HG03571 (cell line): ENCODE measurements around the gene DDX39A.
"Not testable (repeated sequence)": the region's sequence is repeated elsewhere in the genome, so short reads cannot be mapped to it uniquely, and the experiment has no call there.

Experiments
- ATAC-seq: cut with Tn5 transposase; IDR thresholded peaks from one replicate; pipeline ENCODE4 v1.9.1; 2021; ENCODE audit not compliant: unreplicated experiment

Gene DDX39A

GRCh38 chr19:14391156-14391821 lies 27.9 kb downstream of the DDX39A start:
- ATAC-seq: no peak

- ATAC-seq: no peak
Observed at GRCh38 chr19:14390548-14390947, 28.6 kb downstream of the DDX39A start.

GRCh38 chr19:14385492-14385891 lies 33.6 kb downstream of the DDX39A start:
- no peak for ATAC-seq

DNA sequence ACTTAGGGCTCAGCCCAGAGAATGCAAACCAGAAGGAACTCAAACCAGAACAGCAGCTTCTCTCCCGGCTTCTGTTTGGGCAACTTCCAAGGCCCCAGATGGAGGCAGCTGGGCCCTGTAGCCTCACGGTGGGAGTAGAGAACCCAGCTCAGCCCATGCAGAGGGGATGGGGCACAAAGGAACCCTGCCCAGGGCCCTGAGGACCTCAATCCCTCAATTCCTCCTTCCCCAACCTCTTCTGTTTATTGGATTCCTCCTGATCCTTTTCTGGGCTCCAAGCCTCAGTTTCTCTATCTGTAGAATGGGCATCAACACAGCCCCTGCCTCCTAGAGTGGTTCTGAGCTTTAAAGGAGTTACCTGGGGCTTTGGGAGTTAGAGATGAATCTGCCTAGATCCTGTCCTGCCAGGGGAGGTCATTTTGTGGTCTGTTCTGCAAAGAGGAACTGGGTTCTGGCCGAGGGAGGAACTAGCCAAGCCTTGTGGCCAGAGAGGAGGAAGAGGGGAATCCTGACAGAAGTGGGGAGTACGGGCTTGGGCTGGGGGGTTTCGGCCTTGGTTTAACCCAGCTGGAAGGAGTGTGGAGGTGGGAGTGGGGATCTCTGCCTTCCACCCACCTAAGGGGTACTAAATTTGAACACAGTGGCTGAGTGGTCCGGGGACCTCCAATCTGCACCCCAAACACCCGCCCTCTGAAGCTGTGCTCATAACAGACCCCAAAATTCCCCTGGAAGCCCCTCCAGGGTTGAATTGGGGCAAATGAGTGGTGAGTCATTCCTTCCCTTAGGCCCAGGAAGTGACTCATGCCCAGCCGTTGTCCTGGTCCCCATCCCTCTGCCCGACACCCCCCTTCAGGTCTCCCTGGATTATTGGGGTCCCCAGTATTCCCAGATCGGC lies 35.2 kb downstream of the DDX39A start:
- no peak for ATAC-seq

- no peak for ATAC-seq
Observed at GRCh38 chr19:14381689-14382474, 37.3 kb downstream of the DDX39A start.

DNA sequence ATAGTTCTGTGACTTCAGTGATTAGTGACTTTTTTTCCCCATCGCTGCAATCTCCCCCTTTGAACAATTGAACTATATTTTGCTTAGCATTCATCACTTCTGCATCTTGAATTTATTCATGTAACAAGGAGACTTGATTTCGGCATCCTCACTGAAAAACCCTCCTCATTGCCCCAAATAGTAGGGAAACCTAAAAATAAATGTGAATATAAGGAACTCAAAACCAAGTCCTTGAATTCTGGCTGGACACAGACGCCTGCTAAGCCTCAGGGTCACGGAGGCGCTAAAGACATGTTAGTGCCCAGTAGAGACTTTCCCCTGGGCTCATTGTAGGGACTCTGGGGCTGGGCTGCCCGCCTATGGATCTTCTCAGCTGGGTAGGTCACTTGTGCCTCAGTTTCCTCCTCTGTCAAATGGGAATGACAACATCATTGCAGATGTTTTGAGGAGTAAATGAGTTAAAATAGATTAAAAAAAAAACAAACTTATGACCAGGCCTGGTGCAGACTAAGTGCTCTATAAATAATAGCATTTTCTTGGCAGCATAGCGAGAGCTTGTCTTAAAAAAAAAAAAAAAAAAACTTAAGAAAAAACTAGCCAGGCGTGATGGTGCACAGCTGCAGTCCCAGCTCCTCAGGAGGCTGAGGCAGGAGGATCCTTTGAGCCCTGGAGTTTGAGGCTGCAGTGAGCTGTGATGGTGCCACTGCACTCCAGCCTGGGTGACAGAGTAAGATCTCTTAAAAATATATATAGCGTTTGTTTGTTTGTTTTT lies 39.7 kb downstream of the DDX39A start:
- no peak for ATAC-seq

GRCh38 chr19:14378890-14379289 lies 40.3 kb downstream of the DDX39A start:
- no peak for ATAC-seq

DNA sequence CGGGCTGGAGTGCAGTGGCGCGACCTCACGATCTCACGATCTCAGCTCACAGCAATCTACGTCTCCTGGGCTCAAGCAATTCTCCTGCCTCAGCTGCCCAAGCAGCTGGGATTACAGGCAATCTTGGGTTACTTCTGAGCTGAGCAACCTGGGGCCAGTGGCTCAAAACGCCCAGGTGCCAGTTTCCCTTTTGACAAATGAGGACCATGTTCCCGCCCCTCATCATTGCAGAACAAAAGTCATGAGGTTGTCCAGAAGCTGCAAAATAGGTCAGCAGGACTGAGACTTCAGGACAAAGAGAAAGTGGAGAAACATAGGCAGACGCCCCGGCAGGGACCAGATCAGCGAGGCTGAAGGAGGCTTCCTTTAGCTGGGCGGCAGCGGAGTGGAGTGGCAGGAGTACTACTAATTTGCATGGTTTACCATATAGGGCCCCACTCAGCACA lies 41.2 kb downstream of the DDX39A start:
- ATAC-seq: no peak

- no peak for ATAC-seq
Observed at GRCh38 chr19:14375582-14376291, 43.4 kb downstream of the DDX39A start.

DNA sequence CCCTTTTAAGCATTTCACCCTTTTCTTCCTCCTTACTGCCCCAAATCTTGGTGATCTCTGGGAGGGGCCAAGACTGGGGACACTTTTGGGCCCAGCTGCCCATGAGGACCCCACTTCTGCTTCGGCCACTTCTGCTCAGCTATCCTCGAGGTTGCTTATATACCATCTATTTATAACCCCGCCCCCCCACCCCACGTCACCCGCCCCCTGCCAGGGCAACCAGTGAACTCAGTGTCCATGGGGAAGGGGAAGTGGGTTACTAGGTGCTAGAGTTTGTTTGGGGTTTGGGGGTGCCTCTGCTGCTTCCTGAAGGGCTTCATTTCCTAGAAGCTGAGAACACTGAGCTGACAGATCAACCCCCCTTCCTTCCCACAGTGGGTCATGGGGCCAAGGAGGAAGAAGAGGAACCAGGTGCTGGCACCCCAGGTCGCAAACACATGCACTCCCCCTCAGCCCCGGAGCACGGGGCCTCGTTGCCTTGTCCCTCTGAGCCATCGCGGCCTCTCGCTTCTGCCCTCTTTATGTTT lies 44.0 kb downstream of the DDX39A start:
- no peak for ATAC-seq

DNA sequence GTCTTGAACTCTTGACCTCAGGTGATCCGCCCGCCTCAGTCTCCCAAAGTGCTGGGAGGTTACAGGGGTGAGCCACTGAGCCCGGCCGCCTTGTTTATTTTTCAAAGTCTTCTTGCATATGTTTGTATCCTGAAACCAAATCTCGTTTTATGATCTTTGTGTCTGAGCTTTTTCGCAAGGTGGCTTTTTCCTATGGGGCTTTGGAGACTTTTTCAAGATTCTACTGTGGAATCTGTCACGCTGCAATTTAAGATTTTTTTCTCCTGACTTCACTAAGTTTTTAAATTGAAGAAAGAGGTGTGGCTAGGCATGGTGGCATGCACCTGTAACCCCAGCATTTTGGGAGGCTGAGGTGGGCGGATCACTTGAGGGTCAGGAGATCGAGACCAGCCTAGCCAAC lies 44.8 kb downstream of the DDX39A start:
- not testable (repeated sequence) for ATAC-seq

DNA sequence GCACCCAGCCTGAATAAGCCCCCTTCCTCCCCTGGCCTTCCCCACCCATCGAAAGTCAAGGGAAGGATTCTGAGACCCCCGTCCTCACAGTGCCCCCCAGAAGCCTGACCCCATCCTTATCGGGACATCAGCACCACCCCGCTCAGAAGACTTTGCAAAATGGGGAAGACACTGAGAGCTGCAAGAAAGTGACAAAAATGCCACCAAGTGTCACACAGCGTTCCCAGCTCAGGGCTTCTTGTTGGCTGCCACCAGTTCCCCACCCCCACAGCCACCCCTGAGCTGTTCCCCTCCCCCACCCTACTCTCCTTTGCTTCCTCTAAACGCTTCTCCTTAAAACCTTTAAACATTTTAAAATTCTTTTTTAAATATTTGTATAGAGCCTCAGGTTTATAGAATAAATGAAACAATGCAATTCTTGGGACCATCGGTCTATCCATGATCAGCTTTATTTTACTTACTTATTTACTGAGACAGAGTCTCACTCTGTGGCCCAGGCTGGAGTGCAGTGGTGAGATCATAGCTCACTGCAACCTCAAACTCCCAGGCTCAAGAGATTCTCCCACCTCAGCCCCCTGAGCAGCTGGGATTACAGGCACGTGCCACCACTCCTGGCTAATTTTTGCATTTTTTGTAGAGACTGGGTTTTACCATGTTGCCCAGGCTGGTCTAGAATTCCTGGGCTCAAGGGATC lies 46.6 kb downstream of the DDX39A start:
- ATAC-seq: not testable (repeated sequence)

- no peak for ATAC-seq
Observed at GRCh38 chr19:14371301-14371821, 47.8 kb downstream of the DDX39A start.

GRCh38 chr19:14370940-14371280 lies 48.2 kb downstream of the DDX39A start:
- no peak for ATAC-seq

DNA sequence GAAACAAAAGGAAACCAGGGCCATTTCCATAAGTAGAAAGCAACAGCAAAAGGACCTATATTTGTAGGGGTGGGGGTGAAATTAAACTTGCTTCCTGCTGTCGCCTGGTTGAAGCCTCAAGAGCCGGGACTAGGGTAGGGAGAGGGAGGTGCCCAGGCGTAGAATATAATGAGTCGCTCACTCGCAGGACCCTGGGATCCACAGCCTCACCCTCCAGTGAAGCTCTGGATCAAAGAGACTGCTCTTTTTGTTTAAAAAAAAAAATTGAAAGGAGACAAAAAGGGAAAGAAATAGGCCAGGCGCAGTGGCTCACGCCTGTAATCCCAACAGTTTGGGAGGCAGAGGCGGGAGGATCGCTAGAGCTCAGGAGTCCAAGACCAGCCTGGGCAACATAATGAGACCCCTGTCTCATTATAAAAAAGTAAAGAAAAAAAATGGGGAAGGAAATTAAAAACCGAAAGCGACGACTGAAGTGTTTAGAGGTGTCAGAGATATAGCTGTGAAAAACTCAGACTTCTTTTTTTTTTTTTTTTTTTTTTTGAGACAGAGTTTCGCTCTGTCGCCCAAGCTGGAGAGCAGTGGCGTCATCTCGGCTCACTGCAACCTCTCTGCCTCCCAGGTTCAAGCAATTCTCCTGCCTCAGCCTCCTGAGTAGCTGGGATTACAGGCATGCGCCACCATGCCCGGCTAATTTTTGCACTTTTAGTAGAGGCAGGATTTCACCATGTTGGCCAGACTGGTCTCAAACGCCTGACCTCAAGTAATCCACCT lies 48.8 kb downstream of the DDX39A start:
- ATAC-seq: no peak

- ATAC-seq: no peak
Observed at GRCh38 chr19:14369399-14370168, 49.6 kb downstream of the DDX39A start.

- ATAC-seq: no peak
Observed at GRCh38 chr19:14368011-14368513, 51.1 kb downstream of the DDX39A start.
